Thymus (tissue), 11 donors: ENCODE data around the gene CKS2. TPM values are rescaled to one million over a fixed set of nuclear protein-coding genes. Genes with fewer than 3 reads are reported as not detected.

Source experiments
- DNase-seq, 9 donors: peaks; one replicate each; pipeline ENCODE4 v3.0.0-alpha.2; 2013; ENCODE audit warnings: low spot score in 9 of 9, low read depth in 6 of 9, missing footprints in 1 of 9
- H3K27ac ChIP-seq, 2 donors: one replicate each; pipeline ENCODE4 v1.5.1; 2013; ENCODE audit warnings: control low read depth in 1 of 2, low read depth in 1 of 2, low read length in 1 of 2, mild to moderate bottlenecking in 1 of 2, moderate library complexity in 1 of 2
- H3K27me3 ChIP-seq, 2 donors: one replicate each; pipeline ENCODE4 v1.5.1; 2013; ENCODE audit warnings: low read length in 1 of 2; ENCODE audit not compliant: control insufficient read depth in 2 of 2, insufficient read depth in 1 of 2
- H3K36me3 ChIP-seq, 2 donors: one replicate each; pipeline ENCODE4 v1.5.1; 2013; ENCODE audit warnings: low read length in 1 of 2, mild to moderate bottlenecking in 1 of 2, moderate library complexity in 1 of 2; ENCODE audit not compliant: control insufficient read depth in 2 of 2, insufficient read depth in 2 of 2
- H3K4me1 ChIP-seq, 2 donors: one replicate each; pipeline ENCODE4 v1.5.1; 2013; ENCODE audit warnings: low read length in 2 of 2; ENCODE audit not compliant: control insufficient read depth in 2 of 2, insufficient read depth in 2 of 2
- H3K4me3 ChIP-seq, 2 donors: one replicate each; pipeline ENCODE4 v1.5.1; 2013; ENCODE audit warnings: low read length in 2 of 2, control low read depth in 1 of 2, mild to moderate bottlenecking in 1 of 2
- H3K9me3 ChIP-seq, 2 donors: one replicate each; pipeline ENCODE4 v1.5.1; 2013; ENCODE audit warnings: low read length in 1 of 2, mild to moderate bottlenecking in 1 of 2; ENCODE audit not compliant: control insufficient read depth in 2 of 2, insufficient read depth in 1 of 2
- WGBS: extraction: QIAGEN DNeasy Blood & Tissue Kit; methylation state at CpG from one replicate; pipeline ENCODE4 v1.1.7; 2013; 5-methylcytosine and 5-hydroxymethylcytosine counted together
- polyA plus RNA-seq: library from polyadenylated mRNA; stranded (reverse); fragments of 200-250 nt; gene quantifications from one replicate; pipeline ENCODE4 v1.2.3, GENCODE V29; 2013
- total RNA-seq: library from RNA; stranded (reverse); fragments of 120-200 nt; gene quantifications from one replicate; pipeline ENCODE4 v1.2.4, GENCODE V29; 2013
- donor health status: healthy.

Gene CKS2
- total and polyA plus RNA-seq, 2 donors = 92.7 to 245 TPM

GRCh38 chr9:89358376-89358916 is 47.5 kb downstream of the CKS2 start:
- H3K4me1 ChIP-seq = no peaks in the 10 kb centered on the region
- no peak for DNase-seq

GRCh38 chr9:89358985-89359384 is 48.0 kb downstream of the CKS2 start:
- peaks cover 92 to 93% of the 10 kb centered on the region in 2 donors for H3K36me3 ChIP-seq
- H3K4me1 ChIP-seq = no peaks in the 10 kb centered on the region
- no peak overlapping the region for H3K27ac ChIP-seq
- no peaks in the 10 kb centered on the region for H3K9me3 ChIP-seq
- H3K4me3 ChIP-seq = no peak overlapping the region
- DNase-seq = no peak
- H3K27me3 ChIP-seq = no peaks in the 10 kb centered on the region
- WGBS = 94% methylated on average over 4 of the region's 4 CpGs

More at GRCh38 chr9:89358376-89358916, 47.5 kb downstream of the CKS2 start:
- no peaks in the 10 kb centered on the region for H3K9me3 ChIP-seq
- no peak overlapping the region for H3K4me3 ChIP-seq
- peaks cover 94 to 95% of the 10 kb centered on the region in 2 donors for H3K36me3 ChIP-seq
- H3K27ac ChIP-seq = no peak overlapping the region
- H3K27me3 ChIP-seq = no peaks in the 10 kb centered on the region
- WGBS = 96% methylated on average over 3 of the region's 3 CpGs

GRCh38 chr9:89359751-89360261 is 48.8 kb downstream of the CKS2 start:
- 96% methylated on average over 8 of the region's 8 CpGs for WGBS
- H3K4me3 ChIP-seq = no peak overlapping the region
- no peaks in the 10 kb centered on the region for H3K9me3 ChIP-seq
- DNase-seq = no peak
- H3K27me3 ChIP-seq = no peaks in the 10 kb centered on the region
- no peaks in the 10 kb centered on the region for H3K4me1 ChIP-seq
- peaks cover 86 to 87% of the 10 kb centered on the region in 2 donors for H3K36me3 ChIP-seq
- H3K27ac ChIP-seq = no peak overlapping the region

GRCh38 chr9:89360465-89360864 is 49.5 kb downstream of the CKS2 start:
- WGBS = 93% methylated on average over 3 of the region's 3 CpGs
- H3K27me3 ChIP-seq = no peaks in the 10 kb centered on the region
- H3K4me3 ChIP-seq = no peak overlapping the region
- no peak overlapping the region for H3K27ac ChIP-seq
- H3K4me1 ChIP-seq = no peaks in the 10 kb centered on the region
- DNase-seq = no peak
- H3K9me3 ChIP-seq = no peaks in the 10 kb centered on the region
- peaks cover 79 to 82% of the 10 kb centered on the region in 2 donors for H3K36me3 ChIP-seq

- no peaks in the 10 kb centered on the region for H3K4me1 ChIP-seq
- 97% methylated on average over 6 of the region's 6 CpGs for whole genome bisulfite sequencing
- H3K4me3 ChIP-seq = no peak overlapping the region
- peaks cover 75 to 77% of the 10 kb centered on the region in 2 donors for H3K36me3 ChIP-seq
- H3K27me3 ChIP-seq = no peaks in the 10 kb centered on the region
- H3K9me3 ChIP-seq = no peaks in the 10 kb centered on the region
- no peak overlapping the region for H3K27ac ChIP-seq
- no peak for DNase-seq
Measured at GRCh38 chr9:89361031-89361430, 50.0 kb downstream of the CKS2 start.

- no peak overlapping the region for H3K27ac ChIP-seq
- no peaks in the 10 kb centered on the region for H3K4me1 ChIP-seq
- H3K9me3 ChIP-seq = no peaks in the 10 kb centered on the region
- no peak for DNase-seq
- H3K4me3 ChIP-seq = no peak overlapping the region
- over 99% methylated on average over 9 of the region's 9 CpGs for WGBS
- no peaks in the 10 kb centered on the region for H3K27me3 ChIP-seq
- peaks cover 65 to 67% of the 10 kb centered on the region in 2 donors for H3K36me3 ChIP-seq
Measured at GRCh38 chr9:89361816-89362646, 51.0 kb downstream of the CKS2 start.

- Histone ChIP-seq H3K27ac (no peak overlapping the region), H3K9me3 (no peaks in the 10 kb centered on the region), H3K27me3 (no peaks in the 10 kb centered on the region), H3K4me3 (no peak overlapping the region), H3K4me1 (no peaks in the 10 kb centered on the region), H3K36me3 (peaks cover 58 to 60% of the 10 kb centered on the region in 2 donors)
- no peak for DNase-seq
- 98% methylated on average over 10 of the region's 10 CpGs for WGBS
Measured at GRCh38 chr9:89362647-89363310, 51.8 kb downstream of the CKS2 start.

- Histone ChIP-seq H3K9me3 (no peaks in the 10 kb centered on the region), H3K36me3 (peaks cover 53 to 54% of the 10 kb centered on the region in 2 donors), H3K4me1 (no peaks in the 10 kb centered on the region), H3K4me3 (no peak overlapping the region), H3K27ac (no peak overlapping the region), H3K27me3 (no peaks in the 10 kb centered on the region)
- WGBS = 97% methylated on average over 6 of the region's 6 CpGs
- DNase-seq = no peak
Measured at GRCh38 chr9:89363311-89363670, 52.3 kb downstream of the CKS2 start.
